DLD1 (cell line): ENCODE results near the gene THOP1.
"Not testable (repeated sequence)": the region's sequence is repeated elsewhere in the genome, so short reads cannot be mapped to it uniquely, and the experiment has no call there.

Source experiments
- in situ Hi-C: cut with HindIII; loops from 2 replicates; pipeline ENCODE4 v1.10.0; 2017; ENCODE audit warnings: low sequenced_read_pairs

Gene THOP1

DNA sequence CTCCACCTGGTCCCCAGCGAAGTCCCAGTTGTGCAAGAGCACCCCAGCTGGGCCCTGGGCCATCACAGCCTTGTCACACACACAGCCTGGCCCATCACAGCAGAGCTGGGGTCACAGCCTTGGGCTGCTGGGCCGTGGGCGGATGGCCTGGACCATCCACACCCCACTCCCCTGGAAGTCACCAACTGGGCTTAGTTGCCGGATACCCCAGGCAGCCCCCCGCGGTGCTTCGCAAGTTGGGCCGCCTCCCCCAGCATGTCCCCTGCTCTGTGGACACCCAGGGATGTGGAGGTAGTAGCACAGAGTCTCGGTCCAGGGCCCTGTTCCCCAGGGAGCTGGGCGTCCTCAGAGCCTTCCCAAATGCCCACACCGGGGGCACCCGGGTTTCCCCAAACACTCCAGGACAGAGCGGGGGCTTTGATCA is 29.9 kb downstream of the THOP1 start:
- in situ Hi-C loops = no loop called here

- in situ Hi-C loops = no loop called here
These were observed 30.6 kb downstream of the THOP1 start for GRCh38 chr19:2815923-2816322.

- in situ Hi-C loops = no loop called here
These were observed 31.3 kb downstream of the THOP1 start for GRCh38 chr19:2816641-2817040.

GRCh38 chr19:2817237-2817829 is 32.0 kb downstream of the THOP1 start:
- in situ Hi-C loops = not testable (repeated sequence)

DNA sequence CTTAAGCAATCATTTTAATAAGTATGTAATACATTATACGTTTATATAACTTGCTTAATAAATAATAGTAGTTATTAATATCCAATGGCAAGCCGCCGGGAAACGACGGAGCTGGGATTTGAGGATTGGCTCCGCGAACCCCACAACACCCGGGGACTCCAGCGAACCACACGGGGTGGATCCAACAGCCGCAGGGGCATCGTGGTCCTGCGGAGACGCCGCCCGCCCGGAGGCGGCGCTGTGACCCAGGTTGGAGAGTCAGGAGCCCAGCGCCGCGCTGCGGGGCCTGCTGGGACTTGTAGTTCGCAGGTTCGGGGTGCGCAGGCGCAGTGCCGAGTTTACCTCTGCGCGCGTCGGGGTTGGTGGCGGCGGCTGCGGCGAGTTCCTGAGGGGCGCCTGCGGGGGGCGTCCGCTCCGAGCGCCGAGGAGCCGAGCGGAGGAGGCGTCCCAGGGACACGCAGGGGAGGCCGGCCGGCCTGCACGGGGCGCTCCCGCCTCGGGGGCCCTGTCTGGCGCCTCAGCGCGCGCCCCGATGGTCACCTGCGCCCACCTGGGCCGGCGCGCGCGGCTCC is 34.3 kb downstream of the THOP1 start, which contains the start of gene ZNF554:
Gene ZNF554 (plus strand): TSS at position 329 of the 572 bp plus-strand sequence. CDS start 204 bp downstream, at position 533.
- in situ Hi-C loops = no loop called here

DNA sequence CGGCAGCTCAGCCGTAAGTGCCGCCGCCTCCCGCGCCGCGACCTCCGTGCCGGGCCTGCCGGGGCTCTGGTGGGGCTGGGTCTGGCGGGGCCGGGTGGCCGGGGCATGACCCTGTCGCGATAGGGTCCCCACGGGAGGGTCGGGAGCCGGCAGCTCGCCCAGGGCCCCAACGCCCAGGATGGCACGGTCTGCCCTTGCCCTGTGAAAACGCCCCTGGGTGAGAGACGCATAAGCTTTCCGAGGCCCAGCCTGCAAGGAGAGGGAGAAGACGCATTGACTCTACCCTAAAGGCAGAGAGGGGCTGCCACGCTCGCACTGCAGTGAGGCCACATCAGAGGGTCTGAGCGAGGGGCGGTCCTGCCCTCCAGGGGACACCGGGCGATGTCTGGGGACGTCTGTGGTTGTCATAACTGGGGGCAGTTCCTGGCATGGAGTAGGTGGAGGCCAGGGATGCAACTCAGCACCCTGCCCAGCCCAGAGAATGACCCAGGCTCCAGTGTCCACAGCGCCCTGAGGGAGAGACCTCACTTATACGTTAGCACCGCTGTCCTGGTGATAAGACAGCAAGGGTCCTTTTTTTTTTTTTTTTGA is 34.9 kb downstream of the THOP1 start:
- in situ Hi-C loops = no loop called here

DNA sequence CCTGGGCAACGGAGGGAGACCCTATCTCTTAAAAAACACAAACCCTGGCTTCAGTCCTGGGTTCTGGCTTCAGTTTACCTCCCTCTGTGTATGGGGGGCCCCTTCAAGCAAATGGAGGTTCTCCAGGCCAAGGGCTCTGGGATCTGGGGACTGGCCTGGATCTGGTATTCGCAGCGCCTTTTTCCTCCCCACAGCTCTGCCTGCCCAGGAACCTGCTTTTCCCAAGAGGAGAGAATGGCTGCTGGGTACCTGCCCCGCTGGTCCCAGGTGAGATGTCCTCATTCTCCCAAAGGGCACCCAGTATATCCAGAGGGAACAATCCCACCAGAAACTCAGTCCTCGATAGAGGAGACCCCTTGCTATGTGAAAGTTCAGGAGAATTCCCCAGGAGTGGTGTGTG is 37.5 kb downstream of the THOP1 start:
- in situ Hi-C loops = no loop called here

GRCh38 chr19:2823646-2824045 is 38.3 kb downstream of the THOP1 start:
- in situ Hi-C loops = no loop called here

- in situ Hi-C loops = no loop called here
These were observed 38.8 kb downstream of the THOP1 start for GRCh38 chr19:2824129-2824528.

DNA sequence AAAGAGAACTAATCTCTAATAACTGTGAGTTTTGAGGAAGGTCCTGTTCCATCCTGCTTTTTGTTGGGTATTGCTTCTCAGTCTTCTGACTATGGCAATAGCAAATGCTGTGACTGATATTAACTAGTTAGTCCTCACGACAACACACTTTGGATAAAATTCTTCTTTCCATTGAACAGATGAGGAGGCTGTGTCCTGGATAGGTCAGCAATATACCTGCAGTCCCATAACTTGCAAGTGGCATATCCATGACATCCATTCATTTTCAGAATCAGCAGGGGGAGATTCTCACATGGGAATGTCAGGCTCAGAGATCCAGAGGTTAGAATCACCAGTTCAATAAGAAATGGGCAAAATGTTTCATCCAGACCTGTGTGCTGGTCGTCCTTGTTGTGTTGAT is 41.7 kb downstream of the THOP1 start:
- in situ Hi-C loops = no loop called here

- in situ Hi-C loops = no loop called here
These were observed 42.7 kb downstream of the THOP1 start for GRCh38 chr19:2827840-2828489.

DNA sequence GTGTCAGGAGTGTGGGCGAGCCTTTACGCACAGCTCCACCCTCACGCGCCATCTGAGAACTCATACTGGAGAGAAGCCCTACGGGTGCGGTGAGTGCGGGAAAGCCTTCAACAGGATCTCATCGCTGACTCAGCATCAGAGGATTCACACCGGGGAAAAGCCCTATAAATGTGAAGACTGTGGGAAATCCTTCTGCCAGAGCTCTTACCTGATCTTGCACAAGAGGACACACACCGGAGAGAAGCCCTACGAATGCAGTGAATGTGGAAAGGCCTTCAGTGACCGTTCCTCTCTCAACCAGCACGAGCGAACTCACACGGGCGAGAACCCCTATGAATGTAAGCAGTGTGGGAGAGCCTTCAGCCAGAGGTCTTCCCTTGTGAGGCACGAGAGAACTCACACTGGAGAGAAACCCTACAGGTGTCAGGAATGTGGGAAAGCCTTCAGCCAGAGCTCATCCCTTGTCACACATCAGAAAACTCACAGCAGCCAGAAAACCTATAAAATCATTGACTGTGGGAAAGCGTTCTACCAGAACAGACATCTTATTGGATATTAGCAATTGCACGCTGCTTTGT is 49.1 kb downstream of the THOP1 start:
- in situ Hi-C loops = no loop called here

DNA sequence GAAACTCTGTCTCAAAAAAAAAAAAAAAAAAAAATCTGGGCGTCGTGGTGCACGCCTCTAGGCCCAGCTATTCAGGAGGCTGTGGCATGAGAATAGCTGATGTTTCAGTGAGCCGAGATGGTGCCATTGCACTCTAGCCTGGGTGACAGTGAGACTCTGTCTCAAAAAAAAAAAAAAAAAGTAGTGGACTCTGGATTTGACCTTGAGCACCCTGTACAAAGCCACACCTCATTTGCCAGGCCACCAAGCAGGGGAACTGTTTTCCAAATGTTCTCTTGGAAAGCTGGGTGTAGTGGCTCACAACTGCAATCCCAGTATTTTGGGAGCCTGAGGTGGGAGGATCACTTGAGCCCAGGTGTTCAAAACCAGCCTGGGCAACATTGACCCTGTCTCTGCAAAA is 52.1 kb downstream of the THOP1 start:
- in situ Hi-C loops = no loop called here

- in situ Hi-C loops = no loop called here
These were observed 55.8 kb downstream of the THOP1 start, which contains the start of gene ZNF555 for GRCh38 chr19:2840794-2841791. Gene ZNF555, plus strand, starts transcription at chr19:2841475. Its CDS starts 98 bp downstream, at chr19:2841573.

DNA sequence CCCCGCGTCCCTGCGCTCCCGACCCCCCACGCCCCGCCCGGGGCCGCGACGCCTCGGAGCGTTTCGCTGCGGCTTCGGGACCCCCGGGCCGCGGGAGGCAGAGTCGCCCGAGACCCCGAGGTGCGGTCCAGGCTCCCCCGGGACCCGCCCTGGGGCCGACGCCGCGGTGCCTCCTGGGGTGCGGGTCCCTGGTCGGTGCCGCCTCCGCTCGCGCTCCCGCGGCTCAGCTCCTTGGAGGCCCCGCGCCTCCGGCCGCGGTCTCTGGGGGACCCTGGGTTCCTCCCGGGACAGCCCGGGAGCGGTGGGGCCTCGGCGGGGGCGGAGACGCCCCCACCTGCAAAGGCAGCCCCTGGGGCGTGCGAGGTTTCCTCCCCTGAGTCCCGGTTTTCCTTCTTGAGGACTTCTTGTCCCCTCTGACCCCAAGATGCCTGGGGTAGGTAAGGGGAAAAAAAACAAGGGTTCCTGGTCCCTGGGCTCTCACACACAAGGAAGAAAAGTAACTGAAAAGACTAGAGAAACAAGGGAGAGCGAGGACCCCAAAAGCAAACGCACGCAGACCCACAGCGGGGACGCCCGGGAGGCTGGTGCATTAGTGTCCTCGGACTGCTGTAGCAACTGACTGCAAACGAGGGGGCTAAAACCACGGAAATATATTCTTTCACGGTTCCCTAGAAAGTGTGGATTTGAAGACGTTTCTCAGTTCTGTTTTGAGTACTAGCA is 56.7 kb downstream of the THOP1 start:
- in situ Hi-C loops = no loop called here

- in situ Hi-C loops = no loop called here
These were observed 59.8 kb downstream of the THOP1 start for GRCh38 chr19:2845107-2845506.

GRCh38 chr19:2846180-2846894 is 61.0 kb downstream of the THOP1 start:
- in situ Hi-C loops = no loop called here

- in situ Hi-C loops = no loop called here
These were observed 62.2 kb downstream of the THOP1 start for GRCh38 chr19:2847507-2847906.

DNA sequence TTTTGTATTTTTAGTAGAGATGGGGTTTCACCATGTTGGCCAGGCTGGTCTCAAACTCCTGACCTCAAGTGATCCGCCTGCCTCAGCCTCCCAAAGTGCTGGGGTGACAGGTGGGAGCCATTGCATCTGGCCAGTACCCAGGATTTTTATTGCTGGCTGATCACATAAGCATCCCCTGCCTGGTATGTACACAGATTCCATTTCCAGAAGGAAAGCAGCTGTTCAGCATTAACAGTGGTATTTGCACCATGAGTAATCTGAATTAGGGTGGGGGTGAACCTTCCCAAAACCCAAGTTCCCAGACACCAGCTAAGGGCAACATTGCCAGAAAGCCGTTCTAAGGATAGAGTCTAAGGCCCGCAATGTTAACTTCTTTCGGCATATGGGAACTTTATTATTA is 63.3 kb downstream of the THOP1 start:
- in situ Hi-C loops = no loop called here
